IPS DF 19.7 (cell line): ENCODE results near the gene CHIT1.

Experiments
- DNase-seq: peaks from one replicate; pipeline ENCODE4 v3.0.0-alpha.2; 2013; ENCODE audit warnings: low read depth, low spot score

CHIT1 gene

GRCh38 chr1:203229471-203230135, at the start of gene CHIT1:
CHIT1 (minus strand) TSS chr1:203229673; CDS start chr1:203229636, 37 bp downstream.
- no peak for DNase-seq

GRCh38 chr1:203278885-203279406, 49.5 kb upstream of the CHIT1 start:
- no peak for DNase-seq

GRCh38 chr1:203278082-203278884, 48.8 kb upstream of the CHIT1 start:
- no peak for DNase-seq

GRCh38 chr1:203276916-203277545, 47.6 kb upstream of the CHIT1 start:
- DNase-seq = no peak

GRCh38 chr1:203276408-203276807, 46.9 kb upstream of the CHIT1 start:
- no peak for DNase-seq

- DNase-seq = no peak
These were observed 46.3 kb upstream of the CHIT1 start for GRCh38 chr1:203275656-203276272.

- DNase-seq = no peak
These were observed 45.3 kb upstream of the CHIT1 start for GRCh38 chr1:203274603-203275381.

- no peak for DNase-seq
These were observed 44.6 kb upstream of the CHIT1 start for GRCh38 chr1:203273869-203274602.

- DNase-seq = peak; percentile 30
These were observed 43.9 kb upstream of the CHIT1 start for GRCh38 chr1:203273206-203273868.

GRCh38 chr1:203272633-203273205, 43.2 kb upstream of the CHIT1 start:
- no peak for DNase-seq

- DNase-seq = no peak
These were observed 42.6 kb upstream of the CHIT1 start for GRCh38 chr1:203271962-203272632.

- peak; percentile 28 for DNase-seq
These were observed 41.7 kb upstream of the CHIT1 start for GRCh38 chr1:203271018-203271743.

GRCh38 chr1:203270448-203270847, 41.0 kb upstream of the CHIT1 start:
- no peak for DNase-seq

- DNase-seq = no peak
These were observed 40.2 kb upstream of the CHIT1 start for GRCh38 chr1:203269654-203270020.

- peak; percentile 30 for DNase-seq
These were observed 39.6 kb upstream of the CHIT1 start for GRCh38 chr1:203268901-203269653.

GRCh38 chr1:203267912-203268311, 38.4 kb upstream of the CHIT1 start:
- DNase-seq = no peak

- peak; percentile 61 for DNase-seq
These were observed 37.9 kb upstream of the CHIT1 start for GRCh38 chr1:203267347-203267846.
